ENCODE data around the gene UTS2B.

The UTS2B gene

DNA sequence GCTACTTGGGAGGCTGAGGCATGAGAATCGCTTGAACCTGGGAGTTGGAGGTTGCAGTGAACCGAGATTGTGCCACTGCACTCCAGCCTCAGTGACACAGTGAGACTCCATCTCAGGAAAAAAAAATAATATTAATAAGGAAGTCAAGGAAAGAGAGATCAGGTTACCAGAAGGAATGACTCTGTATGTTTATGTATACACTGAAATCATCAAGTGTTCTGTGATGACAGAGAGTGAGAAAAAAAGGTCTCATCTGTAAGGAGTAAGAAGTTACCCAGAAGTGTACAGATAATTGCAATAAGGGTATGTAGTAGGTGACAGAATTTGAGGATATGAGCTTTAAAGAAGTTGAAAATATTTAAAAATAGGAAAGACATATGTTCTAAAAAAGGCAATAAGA lies 5.4 kb downstream of the UTS2B start:
- WGBS, 2 experiments (ENCODE audit: insufficient coverage in 2 of 2), result 83 to 100% methylated on average over 1 of the region's 2 CpGs
- Histone ChIP-seq H3K4me1 (ENCODE audit: control insufficient read depth, insufficient read depth, low read length, poor library complexity, severe bottlenecking) (peaks cover 5% of the 10 kb centered on the region), H3K36me3 (ENCODE audit: control insufficient read depth, insufficient read depth, low read length) (no peaks in the 10 kb centered on the region), H3K27ac (ENCODE audit: low read depth, low read length, severe bottlenecking) (no peak overlapping the region), H3K4me3 (ENCODE audit: extremely low read depth, insufficient read depth, low read length, poor library complexity, severe bottlenecking) (no peak overlapping the region), H3K9me3 (ENCODE audit: control insufficient read depth, low read length) (no peaks in the 10 kb centered on the region)

DNA sequence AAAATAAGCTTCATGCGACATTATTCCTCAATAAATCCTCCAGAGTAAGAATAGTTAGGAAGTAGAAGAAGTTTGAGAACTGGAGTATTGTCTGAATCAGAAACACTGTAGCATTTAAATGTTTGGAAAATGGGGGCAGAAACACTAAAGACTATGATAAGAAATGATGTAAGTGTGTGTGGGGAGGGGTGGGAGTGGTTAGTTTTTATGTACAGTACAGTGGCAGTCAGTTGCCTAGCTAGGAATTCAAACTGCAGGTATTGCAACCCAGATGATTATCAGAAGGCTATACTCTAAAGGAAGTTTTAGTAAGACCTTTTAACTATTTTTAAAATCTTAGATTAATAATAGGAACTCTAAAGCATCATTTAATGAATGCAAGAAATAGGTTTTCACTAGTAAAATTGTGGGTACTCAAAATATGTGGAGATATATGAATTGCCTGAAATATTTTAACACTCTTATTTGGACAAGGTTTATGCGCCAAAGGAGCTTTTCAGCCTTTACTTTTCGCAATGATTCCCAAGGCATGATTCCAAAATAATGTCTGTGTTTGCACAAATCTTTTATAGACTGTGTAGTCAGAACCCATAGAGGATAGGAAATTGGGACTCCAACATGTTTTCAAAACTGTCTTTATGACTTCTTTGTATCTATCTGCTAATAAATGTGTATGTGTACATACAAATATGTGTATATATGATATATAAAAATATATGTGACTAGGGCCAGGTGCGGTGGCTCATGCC lies 9.1 kb downstream of the UTS2B start:
- H3K36me3 ChIP-seq (ENCODE audit: control insufficient read depth, insufficient read depth, low read length), result no peaks in the 10 kb centered on the region
- no peaks in the 10 kb centered on the region for H3K4me1 ChIP-seq (ENCODE audit: control insufficient read depth, insufficient read depth, low read length, poor library complexity, severe bottlenecking)
- no peaks in the 10 kb centered on the region for H3K9me3 ChIP-seq (ENCODE audit: control insufficient read depth, low read length)
- WGBS, 2 experiments (ENCODE audit: insufficient coverage in 2 of 2), result 82% methylated on average over 2 of the region's 4 CpGs; no CpG with 5 or more reads in 1 of the 2 experiments
- H3K27ac ChIP-seq (ENCODE audit: low read depth, low read length, severe bottlenecking), result no peak overlapping the region
- no peak overlapping the region for H3K4me3 ChIP-seq (ENCODE audit: extremely low read depth, insufficient read depth, low read length, poor library complexity, severe bottlenecking)

DNA sequence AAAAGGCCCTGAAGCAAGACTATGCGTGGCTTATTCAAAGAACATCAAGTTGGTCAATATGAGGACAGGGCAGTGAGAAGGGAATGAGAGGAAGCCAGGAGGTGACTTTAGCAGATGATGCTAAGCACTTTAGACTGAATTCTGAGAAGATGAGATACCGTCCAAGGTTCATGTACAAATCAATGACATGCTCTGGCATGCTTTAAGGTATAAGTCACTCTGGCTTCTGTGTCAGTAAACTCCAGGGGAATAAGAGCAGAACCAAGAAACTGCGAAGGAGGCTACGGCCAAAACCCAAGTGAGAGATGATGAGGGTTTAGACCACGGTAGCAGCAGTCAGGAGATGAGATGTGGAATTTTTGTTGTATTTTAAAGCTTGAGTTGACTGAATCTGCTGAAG lies 10.0 kb downstream of the UTS2B start:
- no peaks in the 10 kb centered on the region for H3K36me3 ChIP-seq (ENCODE audit: control insufficient read depth, insufficient read depth, low read length)
- H3K4me1 ChIP-seq (ENCODE audit: control insufficient read depth, insufficient read depth, low read length, poor library complexity, severe bottlenecking), result no peaks in the 10 kb centered on the region
- no peak overlapping the region for H3K4me3 ChIP-seq (ENCODE audit: extremely low read depth, insufficient read depth, low read length, poor library complexity, severe bottlenecking)
- 77 to 88% methylated on average over 5 of the region's 5 CpGs for WGBS, 2 experiments (ENCODE audit: insufficient coverage in 2 of 2)
- H3K9me3 ChIP-seq (ENCODE audit: control insufficient read depth, low read length), result no peaks in the 10 kb centered on the region
- no peak overlapping the region for H3K27ac ChIP-seq (ENCODE audit: low read depth, low read length, severe bottlenecking)

DNA sequence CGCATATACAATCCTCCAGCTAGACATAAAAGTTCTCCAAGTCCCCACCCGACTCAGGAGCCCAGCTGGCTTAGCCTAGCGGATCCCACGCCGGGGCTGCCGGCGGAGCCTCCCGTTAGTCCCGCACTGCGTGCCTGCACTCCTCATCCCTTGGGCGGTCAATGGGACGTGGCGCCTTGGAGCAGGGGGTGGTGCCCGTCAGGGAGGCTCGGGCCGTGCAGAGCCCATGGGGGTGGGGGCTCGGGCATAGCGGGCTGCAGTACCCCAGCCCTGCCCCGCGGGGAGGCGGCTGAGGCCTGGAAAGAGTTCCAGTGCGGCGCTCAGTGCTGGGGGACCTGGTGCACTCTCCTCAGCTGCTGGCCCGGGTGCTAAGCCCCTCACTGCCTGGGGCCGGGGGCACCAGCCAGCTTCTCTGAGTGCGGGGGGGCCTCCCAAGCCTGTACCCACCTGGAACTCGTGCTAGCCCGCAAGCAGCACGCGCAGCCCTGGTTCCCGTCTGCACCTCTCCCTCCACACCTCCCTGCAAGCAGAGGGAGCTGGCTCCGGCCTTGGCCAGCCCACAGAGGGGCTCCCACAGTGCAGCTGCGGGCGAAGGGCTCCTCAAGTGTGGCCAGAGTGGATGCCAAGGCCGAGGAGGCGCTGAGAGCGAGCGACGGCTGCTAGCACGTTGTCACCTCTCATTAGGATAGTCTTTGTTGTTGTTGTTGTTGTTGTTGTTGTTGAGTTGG lies 13.3 kb downstream of the UTS2B start:
- Histone ChIP-seq H3K4me3 (ENCODE audit: extremely low read depth, insufficient read depth, low read length, poor library complexity, severe bottlenecking) (no peak overlapping the region), H3K36me3 (ENCODE audit: control insufficient read depth, insufficient read depth, low read length) (no peaks in the 10 kb centered on the region), H3K4me1 (ENCODE audit: control insufficient read depth, insufficient read depth, low read length, poor library complexity, severe bottlenecking) (no peaks in the 10 kb centered on the region), H3K9me3 (ENCODE audit: control insufficient read depth, low read length) (no peaks in the 10 kb centered on the region), H3K27ac (ENCODE audit: low read depth, low read length, severe bottlenecking) (no peak overlapping the region)
- 91 to 95% methylated on average over 26 to 35 of the region's 40 CpGs for WGBS, 2 experiments (ENCODE audit: insufficient coverage in 2 of 2)

DNA sequence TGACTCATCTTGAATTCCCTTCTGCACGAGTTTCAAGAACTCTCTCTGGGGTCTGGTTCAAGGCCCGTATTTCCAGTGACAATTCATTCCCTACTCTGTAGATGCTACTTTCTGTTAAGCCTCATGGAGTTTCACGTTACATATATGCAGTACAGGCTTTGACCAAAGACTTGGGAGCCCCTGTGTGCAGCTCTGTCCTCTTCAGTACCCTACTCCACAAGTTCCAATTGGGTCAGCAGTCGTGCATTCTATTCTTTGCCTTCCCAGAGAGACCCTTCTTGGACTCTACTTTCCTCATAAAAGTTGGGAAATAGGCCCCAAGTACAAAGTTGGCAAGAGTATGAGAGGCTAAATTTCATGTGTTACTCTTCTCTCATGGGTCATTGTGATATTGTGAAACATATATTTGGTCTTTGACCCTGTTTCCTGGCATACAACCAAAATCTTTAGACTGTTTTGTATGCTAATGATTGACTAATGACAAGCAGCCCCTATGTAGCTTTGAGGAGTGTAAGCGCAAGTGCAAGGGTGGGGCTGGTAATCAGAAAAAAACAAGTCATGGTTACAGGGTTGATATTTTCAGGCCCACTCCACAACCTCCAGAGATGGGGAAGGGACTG lies 16.1 kb downstream of the UTS2B start:
- H3K4me1 ChIP-seq (ENCODE audit: control insufficient read depth, insufficient read depth, low read length, poor library complexity, severe bottlenecking), result no peaks in the 10 kb centered on the region
- H3K36me3 ChIP-seq (ENCODE audit: control insufficient read depth, insufficient read depth, low read length), result no peaks in the 10 kb centered on the region
- WGBS, 2 experiments (ENCODE audit: insufficient coverage in 2 of 2), result 70 to 76% methylated on average over 4 of the region's 5 CpGs
- no peaks in the 10 kb centered on the region for H3K9me3 ChIP-seq (ENCODE audit: control insufficient read depth, low read length)
- no peak overlapping the region for H3K4me3 ChIP-seq (ENCODE audit: extremely low read depth, insufficient read depth, low read length, poor library complexity, severe bottlenecking)
- no peak overlapping the region for H3K27ac ChIP-seq (ENCODE audit: low read depth, low read length, severe bottlenecking)

DNA sequence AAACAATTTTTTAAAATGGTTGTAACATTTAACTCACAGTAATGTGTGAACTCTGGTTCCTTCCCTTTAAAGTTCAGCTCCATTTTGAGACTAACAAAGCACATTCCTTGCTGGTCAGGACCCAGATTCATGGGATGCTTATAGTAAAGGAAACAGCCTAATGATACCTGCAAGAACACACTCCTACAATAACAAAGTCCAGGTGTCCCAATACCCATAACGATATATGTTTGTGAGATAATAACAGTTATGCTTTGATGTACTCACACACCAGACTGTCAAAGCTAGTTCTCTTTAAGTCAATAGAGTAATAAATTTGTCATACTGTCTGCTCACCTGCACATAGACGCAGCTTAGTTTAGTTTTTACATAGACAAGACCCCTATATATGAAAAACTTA lies 17.0 kb downstream of the UTS2B start:
- Histone ChIP-seq H3K36me3 (ENCODE audit: control insufficient read depth, insufficient read depth, low read length) (no peaks in the 10 kb centered on the region), H3K27ac (ENCODE audit: low read depth, low read length, severe bottlenecking) (no peak overlapping the region), H3K4me3 (ENCODE audit: extremely low read depth, insufficient read depth, low read length, poor library complexity, severe bottlenecking) (no peak overlapping the region), H3K4me1 (ENCODE audit: control insufficient read depth, insufficient read depth, low read length, poor library complexity, severe bottlenecking) (no peaks in the 10 kb centered on the region), H3K9me3 (ENCODE audit: control insufficient read depth, low read length) (no peaks in the 10 kb centered on the region)
- no CpG with 5 or more reads among the region's 2 CpGs for WGBS, 2 experiments (ENCODE audit: insufficient coverage in 2 of 2)

DNA sequence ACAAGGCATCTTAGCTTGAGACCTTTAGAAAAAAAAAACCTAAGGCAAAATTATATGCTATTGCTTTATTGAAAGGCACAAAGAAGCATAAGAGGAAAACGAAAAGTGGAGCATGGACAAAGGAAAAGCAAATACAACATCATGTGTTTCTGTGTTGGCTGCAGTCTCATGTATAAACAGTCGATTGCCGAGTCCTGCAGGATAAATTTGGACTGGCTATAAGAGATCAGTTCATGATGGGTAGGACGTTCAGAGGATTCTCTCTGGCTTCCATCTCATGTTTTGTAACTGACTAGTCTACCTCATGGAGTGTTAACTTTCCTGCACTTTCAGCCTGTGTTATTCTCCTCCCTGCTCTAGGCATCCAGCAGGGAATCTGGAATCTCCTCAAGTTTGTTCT lies 23.0 kb downstream of the UTS2B start:
- 87 to 88% methylated on average over 4 of the region's 4 CpGs for WGBS, 2 experiments (ENCODE audit: insufficient coverage in 2 of 2)
- no peak overlapping the region for H3K4me3 ChIP-seq (ENCODE audit: extremely low read depth, insufficient read depth, low read length, poor library complexity, severe bottlenecking)

DNA sequence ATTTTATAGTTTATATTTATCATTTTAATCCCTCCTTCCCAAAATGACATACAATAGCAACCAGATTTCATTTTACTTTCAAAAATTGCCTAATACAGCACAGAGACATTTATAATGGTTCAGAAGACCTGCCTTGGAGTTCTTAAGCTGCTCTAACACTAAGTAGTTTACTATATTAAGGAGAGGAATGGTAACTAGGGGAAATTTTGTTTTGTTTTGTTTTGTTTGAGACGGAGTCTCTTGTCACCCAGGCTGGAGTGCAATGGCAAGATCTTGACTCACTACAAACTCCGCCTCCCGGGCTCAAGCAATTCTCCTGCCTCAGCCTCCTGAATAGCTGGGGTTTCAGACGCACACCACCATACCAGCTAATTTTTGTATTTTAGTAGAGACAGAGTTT lies 23.9 kb downstream of the UTS2B start:
- H3K36me3 ChIP-seq (ENCODE audit: control insufficient read depth, insufficient read depth, low read length), result no peaks in the 10 kb centered on the region
- no peak overlapping the region for H3K4me3 ChIP-seq (ENCODE audit: extremely low read depth, insufficient read depth, low read length, poor library complexity, severe bottlenecking)
- no peak overlapping the region for H3K27ac ChIP-seq (ENCODE audit: low read depth, low read length, severe bottlenecking)
- no peaks in the 10 kb centered on the region for H3K9me3 ChIP-seq (ENCODE audit: control insufficient read depth, low read length)
- 80 to 86% methylated on average over 1 to 3 of the region's 4 CpGs for WGBS, 2 experiments (ENCODE audit: insufficient coverage in 2 of 2)
- peaks cover 4% of the 10 kb centered on the region for H3K4me1 ChIP-seq (ENCODE audit: control insufficient read depth, insufficient read depth, low read length, poor library complexity, severe bottlenecking)

More for the DNA sequence above, 23.0 kb downstream of the UTS2B start:
- no peaks in the 10 kb centered on the region for H3K9me3 ChIP-seq (ENCODE audit: control insufficient read depth, low read length)
- H3K27ac ChIP-seq (ENCODE audit: low read depth, low read length, severe bottlenecking), result no peak overlapping the region
- H3K4me1 ChIP-seq (ENCODE audit: control insufficient read depth, insufficient read depth, low read length, poor library complexity, severe bottlenecking), result no peaks in the 10 kb centered on the region
- H3K36me3 ChIP-seq (ENCODE audit: control insufficient read depth, insufficient read depth, low read length), result no peaks in the 10 kb centered on the region

DNA sequence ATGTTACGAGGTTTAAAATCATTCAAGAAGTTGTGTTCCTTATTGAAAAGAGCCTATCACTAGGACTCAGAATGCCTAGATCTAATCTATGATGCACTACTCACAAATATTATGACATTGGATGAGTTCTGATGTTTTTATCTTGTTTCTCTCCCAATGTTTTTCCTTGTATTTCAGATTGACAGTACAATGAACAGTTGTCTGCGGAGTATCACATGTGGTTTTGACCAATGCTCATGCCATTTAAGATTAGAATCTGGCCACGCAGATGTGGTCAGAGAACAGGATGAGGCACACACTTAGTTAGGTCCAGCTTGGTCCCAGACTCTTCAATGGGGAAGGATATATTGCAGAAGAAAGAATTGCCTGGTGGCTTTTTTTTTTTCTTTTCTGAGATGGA lies 26.7 kb downstream of the UTS2B start:
- Histone ChIP-seq H3K4me3 (ENCODE audit: extremely low read depth, insufficient read depth, low read length, poor library complexity, severe bottlenecking) (no peak overlapping the region), H3K36me3 (ENCODE audit: control insufficient read depth, insufficient read depth, low read length) (no peaks in the 10 kb centered on the region), H3K4me1 (ENCODE audit: control insufficient read depth, insufficient read depth, low read length, poor library complexity, severe bottlenecking) (peaks cover 4% of the 10 kb centered on the region), H3K9me3 (ENCODE audit: control insufficient read depth, low read length) (no peaks in the 10 kb centered on the region), H3K27ac (ENCODE audit: low read depth, low read length, severe bottlenecking) (no peak overlapping the region)
- 100% methylated on average over 2 to 3 of the region's 3 CpGs for WGBS, 2 experiments (ENCODE audit: insufficient coverage in 2 of 2)

DNA sequence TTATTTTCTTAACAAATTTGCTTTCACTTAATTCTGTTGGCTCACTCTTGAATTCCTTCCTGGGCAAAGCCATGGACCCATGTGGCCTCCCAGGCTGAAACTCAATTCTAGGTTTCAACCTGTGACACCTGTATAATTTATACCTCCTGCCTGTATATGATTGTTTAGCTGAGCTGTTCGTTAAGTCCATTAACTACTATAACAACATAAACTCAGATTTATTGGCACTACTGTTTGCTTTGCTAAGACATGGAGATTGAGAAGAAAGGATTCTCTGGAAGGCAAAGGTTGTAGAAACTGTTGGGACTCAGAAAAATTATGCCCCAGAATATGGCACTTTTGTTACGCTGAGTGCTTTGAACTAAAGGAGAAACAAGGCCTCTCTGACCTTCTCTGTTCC lies 27.9 kb downstream of the UTS2B start:
- Histone ChIP-seq H3K4me1 (ENCODE audit: control insufficient read depth, insufficient read depth, low read length, poor library complexity, severe bottlenecking) (peaks cover 4% of the 10 kb centered on the region), H3K4me3 (ENCODE audit: extremely low read depth, insufficient read depth, low read length, poor library complexity, severe bottlenecking) (no peak overlapping the region), H3K27ac (ENCODE audit: low read depth, low read length, severe bottlenecking) (no peak overlapping the region), H3K36me3 (ENCODE audit: control insufficient read depth, insufficient read depth, low read length) (no peaks in the 10 kb centered on the region), H3K9me3 (ENCODE audit: control insufficient read depth, low read length) (no peaks in the 10 kb centered on the region)
- 83% methylated on average over 1 of the region's 2 CpGs; no CpG with 5 or more reads in 1 of the 2 experiments for WGBS, 2 experiments (ENCODE audit: insufficient coverage in 2 of 2)
